CD4-positive, alpha-beta memory T cell (primary cell): ENCODE measurements around the gene PCDHGA12. TPM values are rescaled to one million over a fixed set of nuclear protein-coding genes. Genes with fewer than 3 reads are reported as not detected.
"Not testable (repeated sequence)": the region's sequence is repeated elsewhere in the genome, so short reads cannot be mapped to it uniquely, and the experiment has no call there.

Experiments used
- CTCF ChIA-PET: fragments of 350-600 bp; sonication (Branson Sonifier 250); formaldehyde crosslinking; loops from one replicate; lab custom pipeline; 2021; ENCODE audit warnings: inconsistent platforms; ENCODE audit not compliant: partially characterized antibody; lab: Charles Lee
- POLR2A ChIA-PET: fragments of 350-600 bp; sonication (Branson Sonifier 250); formaldehyde crosslinking; loops from one replicate; lab custom pipeline; 2021; ENCODE audit not compliant: partially characterized antibody; lab: Charles Lee
- DNase-seq, 5 donors: peaks; one replicate each; pipeline versions ENCODE4 v3.0.0 to v3.0.0-alpha.2; 2020 to 2022; ENCODE audit warnings: mixed read lengths in 1 of 5
- H3K27ac ChIP-seq: one replicate; pipeline ENCODE4 v1.7.0; 2013; ENCODE audit warnings: low read depth, low read length
- H3K27me3 ChIP-seq: 2 replicates; pipeline ENCODE4 v1.7.0; 2013; ENCODE audit warnings: mild to moderate bottlenecking, low read length, moderate library complexity; ENCODE audit not compliant: insufficient read depth
- H3K36me3 ChIP-seq: 2 replicates; pipeline ENCODE4 v1.7.0; 2013; ENCODE audit warnings: mild to moderate bottlenecking, low read length, moderate library complexity; ENCODE audit not compliant: insufficient read depth
- H3K4me1 ChIP-seq: 2 replicates; pipeline ENCODE4 v1.7.0; 2013; ENCODE audit warnings: mild to moderate bottlenecking, low read length, moderate library complexity; ENCODE audit not compliant: insufficient read depth
- H3K4me3 ChIP-seq, 2 donors: one replicate each; pipeline ENCODE4 v1.7.0; 2013; ENCODE audit warnings: low read length in 2 of 2, mild to moderate bottlenecking in 1 of 2
- H3K9me3 ChIP-seq, 2 donors: one replicate each; pipeline ENCODE4 v1.7.0; 2013; ENCODE audit warnings: low read length in 2 of 2, control low read depth in 1 of 2; ENCODE audit not compliant: control insufficient read depth in 1 of 2
- H3K27ac Mint-ChIP-seq, 7 donors: one replicate each; pipeline ENCODE4 v1.8.0; 2020 to 2021; ENCODE audit warnings: mixed read lengths in 7 of 7, mild to moderate bottlenecking in 6 of 7, inconsistent platforms in 3 of 7, moderate library complexity in 3 of 7
- H3K27me3 Mint-ChIP-seq, 2 donors: one replicate each; pipeline ENCODE4 v1.8.0; 2020 to 2021; ENCODE audit warnings: mixed read lengths in 2 of 2
- H3K36me3 Mint-ChIP-seq, 2 donors: one replicate each; pipeline ENCODE4 v1.8.0; 2020 to 2021; ENCODE audit warnings: mixed read lengths in 2 of 2, inconsistent platforms in 1 of 2, mild to moderate bottlenecking in 1 of 2
- H3K4me1 Mint-ChIP-seq, 4 donors: one replicate each; pipeline ENCODE4 v1.8.0; 2020 to 2021; ENCODE audit warnings: mixed read lengths in 4 of 4, mild to moderate bottlenecking in 1 of 4
- H3K4me3 Mint-ChIP-seq, 8 donors: one replicate each; pipeline ENCODE4 v1.8.0; 2020 to 2021; ENCODE audit warnings: mixed read lengths in 8 of 8, mild to moderate bottlenecking in 7 of 8, moderate library complexity in 6 of 8, inconsistent platforms in 3 of 8
- H3K9me3 Mint-ChIP-seq, 8 donors: one replicate each; pipeline ENCODE4 v1.8.0; 2020 to 2021; ENCODE audit warnings: mixed read lengths in 8 of 8, mild to moderate bottlenecking in 5 of 8, inconsistent platforms in 3 of 8, moderate library complexity in 1 of 8
- intact Hi-C: fragments of 100-400 bp; cut with micrococcal nuclease; formaldehyde crosslinking; loops from one replicate; pipeline ENCODE4 v1.15.1; 2023
- polyA plus RNA-seq, 2 donors: library from polyadenylated mRNA; unstranded; fragments of 300-500 nt; fragmentation: Illumina TruSeq; gene quantifications; one replicate each; pipeline ENCODE4 v1.2.3, GENCODE V29; 2021
- total RNA-seq, 2 experiments: library from RNA; stranded (reverse); gene quantifications; one replicate each; pipeline ENCODE4 v1.2.3, GENCODE V29; 2021

PCDHGA12 gene
- total and polyA plus RNA-seq, 4 experiments from 2014 or later: 0.11 to 0.17 TPM; not detected in 2

DNA sequence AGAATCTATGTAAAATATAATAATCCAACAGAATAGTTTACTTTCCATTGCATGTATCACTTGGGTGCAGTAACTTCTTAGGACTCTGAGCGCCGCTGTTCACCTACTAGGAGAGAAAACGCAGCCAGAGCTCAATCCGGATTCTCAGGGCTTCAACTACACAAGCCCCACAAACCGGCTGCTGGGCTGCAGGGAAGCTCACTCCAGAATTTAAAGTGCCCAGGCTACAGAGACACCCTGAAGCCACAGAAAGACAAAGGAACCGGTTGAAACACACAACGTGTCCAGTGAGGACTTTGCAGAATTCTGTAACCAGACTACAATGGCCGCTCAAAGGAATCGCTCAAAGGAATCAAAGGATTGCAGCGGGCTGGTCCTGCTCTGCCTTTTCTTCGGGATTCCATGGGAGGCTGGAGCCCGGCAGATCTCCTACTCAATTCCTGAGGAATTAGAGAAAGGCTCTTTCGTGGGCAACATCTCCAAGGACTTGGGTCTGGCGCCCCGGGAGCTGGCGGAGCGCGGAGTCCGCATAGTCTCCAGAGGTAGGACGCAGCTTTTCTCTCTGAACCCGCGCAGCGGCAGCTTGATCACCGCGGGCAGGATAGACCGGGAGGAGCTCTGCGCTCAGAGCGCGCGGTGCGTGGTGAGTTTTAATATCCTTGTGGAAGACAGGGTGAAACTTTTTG, 17.3 kb upstream of the PCDHGA12 start, which contains the start of gene PCDHGA10:
Gene PCDHGA10, plus strand, starts transcription at position 134 of the 686 bp plus-strand sequence. Its CDS starts 189 bp downstream, at position 323.
- Mint-ChIP-seq H3K9me3 (peaks cover 2 to 58% (median 45%) of the 10 kb centered on the region in 8 donors), H3K27ac (peak within 1 kb of the TSS in 5 of 7 donors; percentile 30 to 87 (median 69)), H3K4me3 (peak within 1 kb of the TSS; percentile 81 to 92 (median 89)), H3K4me1 (peaks cover 11 to 20% (median 15%) of the 10 kb centered on the region in 4 donors), H3K36me3 (peaks cover 15 to 16% of the 10 kb centered on the region in 2 donors), H3K27me3 (peaks cover 36 to 56% of the 10 kb centered on the region in 2 donors)
- Histone ChIP-seq H3K4me1 (peaks cover 8% of the 10 kb centered on the region), H3K4me3 (peak within 1 kb of the TSS; percentile 14 to 51), H3K9me3 (no peaks in the 10 kb centered on the region), H3K36me3 (no peaks in the 10 kb centered on the region), H3K27me3 (peaks cover 22% of the 10 kb centered on the region), H3K27ac (no peak within 1 kb of the TSS)
- intact Hi-C loops: loop anchor here (1.0 to 10.0 kb wide), 4 partner anchors 88 to 151 kb away; partner anchors contain the start of gene TAF7
- POLR2A ChIA-PET: interaction anchor here (1.0 to 2.2 kb wide), 4 partner anchors 93 to 151 kb away, joined by 3 to 11 read pairs (median 4); partner anchors contain the start of gene TAF7
- DNase-seq: peak; percentile 53 to 61 (median 59)
- CTCF ChIA-PET: interaction anchor here (0.7 to 4.6 kb wide), 21 partner anchors 8 to 179 kb away, joined by 3 to 37 read pairs (median 5); partner anchors contain the start of genes PCDHGA11, PCDHGA12, PCDHGA6 and PCDHGB5

GRCh38 chr5:141413540-141414069, 16.7 kb upstream of the PCDHGA12 start:
- Histone ChIP-seq H3K4me1 (peaks cover 8% of the 10 kb centered on the region), H3K27ac (no peak overlapping the region), H3K9me3 (no peaks in the 10 kb centered on the region), H3K4me3 (peak overlapping the region; percentile 14 to 51), H3K27me3 (peaks cover 26% of the 10 kb centered on the region), H3K36me3 (no peaks in the 10 kb centered on the region)
- intact Hi-C loops: loop anchor here (1.0 to 10.0 kb wide), 4 partner anchors 89 to 151 kb away; partner anchors contain the start of gene TAF7
- peaks cover 16 to 19% of the 10 kb centered on the region in 2 donors for H3K36me3 Mint-ChIP-seq
- H3K9me3 Mint-ChIP-seq: peaks cover 3 to 58% (median 46%) of the 10 kb centered on the region in 8 donors
- peaks cover 11 to 20% (median 14%) of the 10 kb centered on the region in 4 donors for H3K4me1 Mint-ChIP-seq
- CTCF ChIA-PET: interaction anchor here (0.7 to 4.6 kb wide), 18 partner anchors 17 to 179 kb away, joined by 3 to 37 read pairs (median 7); partner anchors contain the start of genes PCDHGA12, PCDHGB5 and TAF7
- peaks cover 38 to 60% of the 10 kb centered on the region in 2 donors for H3K27me3 Mint-ChIP-seq
- no peak for DNase-seq
- H3K4me3 Mint-ChIP-seq: peak overlapping the region; percentile 81 to 92 (median 89)
- POLR2A ChIA-PET: interaction anchor here (1.0 to 2.2 kb wide), 4 partner anchors 93 to 151 kb away, joined by 3 to 11 read pairs (median 4); partner anchors contain the start of gene TAF7
- peak overlapping the region in 3 of 7 donors; percentile 69 to 87 (median 78) for H3K27ac Mint-ChIP-seq

GRCh38 chr5:141414548-141415274, 15.6 kb upstream of the PCDHGA12 start:
- CTCF ChIA-PET: interaction anchor here (2.2 to 4.6 kb wide), 4 partner anchors 16 to 99 kb away, joined by 7 to 37 read pairs (median 15); partner anchors contain the start of genes PCDHGA12 and PCDHGB5
- H3K4me3 Mint-ChIP-seq: peak overlapping the region in 7 of 8 donors; percentile 1 to 50 (median 34)
- H3K4me3 ChIP-seq, POLR2A ChIA-PET, H3K27ac ChIP-seq, H3K4me1 ChIP-seq, DNase-seq, H3K9me3 ChIP-seq, H3K36me3 ChIP-seq: not testable (repeated sequence)
- peaks cover 19% of the 10 kb centered on the region in 2 donors for H3K36me3 Mint-ChIP-seq
- peak overlapping the region in 1 of 7 donors; percentile 78 for H3K27ac Mint-ChIP-seq
- H3K9me3 Mint-ChIP-seq: peaks cover 2 to 54% (median 45%) of the 10 kb centered on the region in 8 donors
- peaks cover 28% of the 10 kb centered on the region for H3K27me3 ChIP-seq
- intact Hi-C loops: loop anchor here (10.0 kb wide), 1 partner anchor 90 kb away; the partner anchor contains the start of gene TAF7
- peaks cover 11 to 20% (median 14%) of the 10 kb centered on the region in 4 donors for H3K4me1 Mint-ChIP-seq
- peaks cover 36 to 56% of the 10 kb centered on the region in 2 donors for H3K27me3 Mint-ChIP-seq

DNA sequence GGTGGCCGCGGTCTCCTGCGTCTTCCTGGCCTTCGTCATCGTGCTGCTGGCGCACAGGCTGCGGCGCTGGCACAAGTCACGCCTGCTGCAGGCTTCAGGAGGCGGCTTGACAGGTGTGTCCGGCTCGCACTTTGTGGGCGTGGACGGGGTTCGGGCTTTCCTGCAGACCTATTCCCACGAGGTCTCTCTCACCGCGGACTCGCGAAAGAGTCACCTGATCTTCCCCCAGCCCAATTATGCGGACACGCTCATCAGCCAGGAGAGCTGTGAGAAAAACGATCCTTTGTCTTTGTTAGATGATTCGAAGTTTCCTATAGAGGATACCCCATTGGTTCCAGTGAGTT, 15.1 kb upstream of the PCDHGA12 start:
- Mint-ChIP-seq H3K4me3 (peak overlapping the region in 4 of 8 donors; percentile 34 to 71 (median 54)), H3K27me3 (peaks cover 34 to 56% of the 10 kb centered on the region in 2 donors), H3K4me1 (peaks cover 11 to 20% (median 13%) of the 10 kb centered on the region in 4 donors), H3K9me3 (peaks cover 2 to 55% (median 46%) of the 10 kb centered on the region in 8 donors), H3K36me3 (peaks cover 17 to 20% of the 10 kb centered on the region in 2 donors), H3K27ac (peak overlapping the region in 1 of 7 donors; percentile 46)
- H3K36me3 ChIP-seq, H3K27ac ChIP-seq, H3K4me3 ChIP-seq, DNase-seq, H3K4me1 ChIP-seq, H3K9me3 ChIP-seq, POLR2A ChIA-PET: not testable (repeated sequence)
- peaks cover 32% of the 10 kb centered on the region for H3K27me3 ChIP-seq
- CTCF ChIA-PET: interaction anchor here (3.1 to 4.6 kb wide), 2 partner anchors 15 to 98 kb away, joined by 14 to 37 read pairs; partner anchors contain the start of gene PCDHGA12
- intact Hi-C loops: loop anchor here (10.0 kb wide), 1 partner anchor 90 kb away; the partner anchor contains the start of gene TAF7

GRCh38 chr5:141417494-141418172, 12.7 kb upstream of the PCDHGA12 start, which contains the start of gene PCDHGB7:
Gene PCDHGB7, plus strand, starts transcription at chr5:141417677. Its CDS starts 183 bp downstream, at chr5:141417860.
- intact Hi-C loops: loop anchor here (10.0 kb wide), 1 partner anchor 93 kb away; the partner anchor contains the start of gene TAF7
- peaks cover 48% of the 10 kb centered on the region for H3K27me3 ChIP-seq
- peaks cover 12 to 24% (median 16%) of the 10 kb centered on the region in 4 donors for H3K4me1 Mint-ChIP-seq
- H3K36me3 Mint-ChIP-seq: peaks cover 23 to 33% of the 10 kb centered on the region in 2 donors
- H3K4me3 ChIP-seq, H3K9me3 ChIP-seq, H3K36me3 ChIP-seq, H3K27ac ChIP-seq, DNase-seq: not testable (repeated sequence)
- peaks cover 16% of the 10 kb centered on the region for H3K4me1 ChIP-seq
- peaks cover 43 to 69% of the 10 kb centered on the region in 2 donors for H3K27me3 Mint-ChIP-seq
- peaks cover 6 to 70% (median 62%) of the 10 kb centered on the region in 8 donors for H3K9me3 Mint-ChIP-seq
- peak within 1 kb of the TSS in 3 of 7 donors; percentile 32 to 70 (median 66) for H3K27ac Mint-ChIP-seq
- H3K4me3 Mint-ChIP-seq: peak within 1 kb of the TSS; percentile 61 to 79 (median 69)
- ChIA-PET POLR2A (interaction anchor here (2.1 kb wide), 1 partner anchor 98 kb away, joined by 4 read pairs; no protein-coding TSS in a partner anchor), CTCF (interaction anchor here (1.0 to 3.1 kb wide), 7 partner anchors 12 to 146 kb away, joined by 3 to 9 read pairs (median 6); partner anchors contain the start of gene PCDHGA12)
